AG09309 (cell line): Measurements from ENCODE around the gene SHMT2.

Source experiments
- DNase-seq: peaks from one replicate; pipeline ENCODE4 v3.0.0-alpha.2; 2010; ENCODE audit warnings: low read depth
- H3K4me3 ChIP-seq: 2 replicates; pipeline ENCODE4 v1.5.1; 2011; ENCODE audit warnings: mild to moderate bottlenecking, low read depth, low read length, moderate library complexity; ENCODE audit not compliant: control insufficient read depth
- TF ChIP-seq, protein P1 (sequence below): IDR thresholded peaks from 2 replicates; pipeline ENCODE4 v1.5.1; 2011; ENCODE audit warnings: mild to moderate bottlenecking, low read depth, low read length, inconsistent platforms; ENCODE audit not compliant: insufficient read depth, control insufficient read depth; ENCODE audit errors: missing control alignments

Gene SHMT2

DNA sequence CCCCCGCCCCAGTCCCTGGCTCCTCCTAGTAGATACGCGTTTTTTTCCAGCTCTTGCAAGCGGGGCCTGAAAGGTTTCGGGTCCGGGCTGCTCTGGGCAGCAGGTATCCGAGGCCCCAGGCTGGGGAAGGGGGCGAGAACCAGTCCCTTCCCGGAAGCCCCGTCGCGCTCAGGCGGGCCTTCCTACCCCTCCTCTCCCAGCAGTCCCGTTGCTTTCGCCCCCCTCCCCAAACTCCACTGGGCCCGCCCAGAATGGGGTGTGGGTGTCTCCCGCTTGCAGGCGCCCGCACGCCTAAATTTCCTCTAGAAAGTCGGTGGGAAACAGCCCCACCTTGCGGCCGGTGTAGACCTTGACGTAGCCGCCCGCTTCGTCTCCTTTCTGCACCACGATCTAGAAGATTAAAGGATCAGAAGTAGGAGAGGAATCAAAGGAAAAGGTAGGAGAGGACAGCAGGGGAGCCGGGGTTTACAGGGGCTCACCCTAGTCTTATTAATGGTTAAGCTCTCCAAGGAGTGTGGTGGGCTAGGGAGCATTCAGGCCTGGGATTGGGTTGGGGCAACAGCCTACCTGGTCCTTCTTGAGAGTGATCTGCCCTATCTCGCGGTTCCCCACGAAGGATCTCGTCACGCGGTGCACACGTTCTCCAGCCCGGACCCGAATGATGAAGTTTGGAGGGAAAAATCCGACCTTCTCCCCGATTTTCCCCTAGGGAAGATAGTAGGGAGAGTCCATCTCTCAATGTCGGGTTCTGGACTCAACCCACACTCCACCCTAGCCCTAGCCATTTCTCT lies 14.2 kb downstream of the SHMT2 start:
- H3K4me3 ChIP-seq: peak overlapping the region; percentile 33; the same call in 1 of the 2 replicates
- DNase-seq: no peak
- TF ChIP-seq, protein P1, sequence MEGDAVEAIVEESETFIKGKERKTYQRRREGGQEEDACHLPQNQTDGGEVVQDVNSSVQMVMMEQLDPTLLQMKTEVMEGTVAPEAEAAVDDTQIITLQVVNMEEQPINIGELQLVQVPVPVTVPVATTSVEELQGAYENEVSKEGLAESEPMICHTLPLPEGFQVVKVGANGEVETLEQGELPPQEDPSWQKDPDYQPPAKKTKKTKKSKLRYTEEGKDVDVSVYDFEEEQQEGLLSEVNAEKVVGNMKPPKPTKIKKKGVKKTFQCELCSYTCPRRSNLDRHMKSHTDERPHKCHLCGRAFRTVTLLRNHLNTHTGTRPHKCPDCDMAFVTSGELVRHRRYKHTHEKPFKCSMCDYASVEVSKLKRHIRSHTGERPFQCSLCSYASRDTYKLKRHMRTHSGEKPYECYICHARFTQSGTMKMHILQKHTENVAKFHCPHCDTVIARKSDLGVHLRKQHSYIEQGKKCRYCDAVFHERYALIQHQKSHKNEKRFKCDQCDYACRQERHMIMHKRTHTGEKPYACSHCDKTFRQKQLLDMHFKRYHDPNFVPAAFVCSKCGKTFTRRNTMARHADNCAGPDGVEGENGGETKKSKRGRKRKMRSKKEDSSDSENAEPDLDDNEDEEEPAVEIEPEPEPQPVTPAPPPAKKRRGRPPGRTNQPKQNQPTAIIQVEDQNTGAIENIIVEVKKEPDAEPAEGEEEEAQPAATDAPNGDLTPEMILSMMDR: peak; percentile 85

DNA sequence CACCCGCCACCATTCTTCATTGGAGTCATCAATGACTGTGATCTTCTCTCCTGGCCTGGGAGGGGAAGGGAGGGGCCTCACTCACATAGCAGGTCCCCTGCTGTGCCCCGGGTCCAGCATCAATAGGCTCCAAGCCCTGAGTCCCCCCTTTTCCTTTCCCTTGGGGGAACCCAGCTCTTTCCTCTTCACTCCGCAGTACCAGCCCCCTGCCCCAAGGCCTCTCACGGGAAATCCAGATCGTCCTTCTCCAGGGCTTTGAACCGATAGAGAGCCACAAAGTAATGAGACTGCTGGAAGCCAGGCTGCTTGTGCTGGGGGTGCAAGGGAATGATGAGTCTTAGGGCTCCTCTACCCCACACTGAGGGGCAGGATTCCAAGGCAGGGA lies 14.8 kb downstream of the SHMT2 start:
- no peak for DNase-seq
- TF ChIP-seq, protein P1: peak; percentile 5
- H3K4me3 ChIP-seq: no peak overlapping the region

DNA sequence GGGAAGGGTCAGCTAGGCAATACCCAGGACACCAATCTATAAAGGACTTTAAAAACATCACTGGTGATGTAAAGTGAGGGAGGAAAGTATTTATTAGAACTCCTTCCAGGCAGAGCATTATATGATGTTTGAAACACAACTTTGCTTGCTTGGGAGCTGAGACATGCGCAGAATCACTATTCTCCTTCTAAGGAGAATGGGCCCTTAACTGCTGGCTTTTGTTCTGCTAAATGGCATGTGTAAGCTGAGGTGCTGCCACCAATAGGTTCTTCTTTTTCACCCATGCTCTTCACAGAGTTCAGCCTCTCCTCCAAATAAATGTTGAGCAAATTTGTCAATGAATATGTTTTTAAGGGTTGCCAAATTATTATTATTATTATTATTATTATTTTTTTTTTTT lies 17.5 kb downstream of the SHMT2 start:
- TF ChIP-seq, protein P1: no peak
- DNase-seq: no peak
- H3K4me3 ChIP-seq: no peak overlapping the region

DNA sequence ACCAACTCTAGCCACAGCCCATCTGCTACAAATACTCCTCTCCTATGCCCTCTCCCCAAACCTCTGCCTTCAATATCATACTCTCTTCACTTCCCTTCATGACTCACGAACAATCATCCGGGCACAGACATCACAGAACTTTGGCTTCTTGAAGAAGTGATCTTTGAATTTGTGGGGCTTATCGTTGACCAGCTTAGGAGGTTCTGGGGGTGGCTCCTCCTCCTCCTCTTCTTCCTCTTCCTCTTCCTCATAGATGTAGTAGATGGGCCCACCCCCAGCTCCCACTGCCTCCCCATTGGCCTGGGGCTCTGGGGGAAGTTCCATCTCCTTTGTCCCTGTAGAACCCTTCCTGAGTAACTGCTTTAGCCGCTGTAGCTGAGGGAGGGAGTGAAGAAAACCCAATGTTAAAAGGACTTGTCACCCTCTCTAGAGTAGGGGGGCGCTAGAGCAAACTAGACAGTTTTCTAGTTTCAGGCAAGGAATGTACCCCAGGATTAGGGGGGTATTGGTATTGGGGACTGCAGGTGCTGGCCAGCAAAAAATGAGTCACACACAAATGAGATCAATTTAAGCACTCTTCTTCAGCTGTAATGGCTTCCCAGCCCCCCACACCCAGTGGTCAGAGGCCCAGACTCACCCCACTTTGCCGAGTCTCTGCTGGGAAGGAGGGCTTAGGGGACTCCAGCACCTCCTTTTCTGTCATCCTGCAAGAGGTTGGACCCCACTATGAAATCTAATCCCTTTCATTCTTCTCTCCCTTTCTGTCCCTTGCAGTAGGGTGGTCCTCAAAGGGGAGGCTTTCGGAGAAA lies 19.6 kb downstream of the SHMT2 start:
- H3K4me3 ChIP-seq: no peak overlapping the region
- DNase-seq: no peak
- TF ChIP-seq, protein P1: no peak

DNA sequence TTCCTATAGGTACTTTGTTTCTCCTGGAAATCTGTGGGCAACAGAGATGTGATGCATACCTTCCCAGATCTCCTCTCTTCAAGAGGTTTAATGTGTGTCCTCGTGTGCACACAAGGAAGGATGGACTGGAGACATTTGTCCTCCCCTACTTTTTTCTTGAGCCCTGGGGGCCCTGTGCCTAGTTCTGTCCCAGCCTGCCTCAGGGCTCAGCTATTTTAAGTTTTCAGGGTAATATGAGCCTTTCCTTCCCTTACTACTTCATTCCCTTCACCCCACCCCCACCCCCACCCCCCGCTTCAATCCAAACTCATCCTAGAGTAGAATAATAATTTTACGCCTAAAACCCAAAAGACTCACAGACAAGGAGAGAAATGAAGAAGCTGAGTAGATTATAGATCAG lies 21.0 kb downstream of the SHMT2 start:
- TF ChIP-seq, protein P1: no peak
- DNase-seq: no peak

DNA sequence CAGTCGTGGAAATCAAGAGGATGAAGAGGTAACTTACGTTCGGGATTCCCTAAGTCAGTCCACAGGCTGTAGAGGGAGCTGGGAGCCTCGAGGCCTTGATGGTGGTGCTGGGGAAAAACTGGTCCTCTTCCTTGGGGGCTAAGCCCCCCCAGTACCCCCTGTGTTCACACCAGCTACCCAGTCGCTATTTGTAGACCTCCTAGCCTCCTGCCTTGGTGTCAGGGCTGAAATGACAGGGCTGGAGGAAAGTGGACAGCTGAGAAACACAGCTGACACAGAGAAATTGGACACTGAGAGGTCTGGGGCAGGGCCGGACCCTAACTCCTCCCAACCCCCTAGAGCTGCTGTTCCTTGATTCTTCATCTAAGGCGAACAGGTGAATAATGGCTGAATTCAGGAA lies 21.4 kb downstream of the SHMT2 start, which contains the start of gene STAC3:
Gene STAC3, minus strand, starts transcription at position 232 of the 400 bp plus-strand sequence. CDS start 1,551 bp downstream, outside the sequence.
- H3K4me3 ChIP-seq: no peak within 1 kb of the TSS
- TF ChIP-seq, protein P1: no peak
- DNase-seq: no peak

More for the DNA sequence above, 21.0 kb downstream of the SHMT2 start:
- H3K4me3 ChIP-seq: no peak overlapping the region
